Liver (tissue), 9 donors: ENCODE results near the gene CTNND1. TPM values are rescaled to one million over a fixed set of nuclear protein-coding genes. Genes with fewer than 3 reads are reported as not detected.

Experiments
- DNase-seq: peaks from one replicate; pipeline ENCODE4 v3.0.0-alpha.2; 2017; ENCODE audit warnings: low spot score
- H3K27ac ChIP-seq, 2 donors: one replicate each; pipeline ENCODE4 v1.7.0; 2013; ENCODE audit warnings: inconsistent platforms in 2 of 2, low read length in 2 of 2, control low read depth in 1 of 2, low read depth in 1 of 2, mild to moderate bottlenecking in 1 of 2
- H3K27me3 ChIP-seq, 4 donors: one replicate each; pipeline versions ENCODE4 v1.6.1 to v1.7.0; 2013; ENCODE audit warnings: low read length in 3 of 4, inconsistent platforms in 1 of 4, mild to moderate bottlenecking in 1 of 4, moderate library complexity in 1 of 4; ENCODE audit not compliant: control insufficient read depth in 4 of 4, insufficient read depth in 4 of 4
- H3K36me3 ChIP-seq, 4 donors: one replicate each; pipeline versions ENCODE4 v1.6.1 to v1.7.0; 2013; ENCODE audit warnings: low read length in 3 of 4, mild to moderate bottlenecking in 3 of 4, low read depth in 1 of 4, moderate library complexity in 1 of 4; ENCODE audit not compliant: control insufficient read depth in 4 of 4, insufficient read depth in 3 of 4
- H3K4me1 ChIP-seq, 4 donors: one replicate each; pipeline versions ENCODE4 v1.6.1 to v1.7.0; 2013; ENCODE audit warnings: low read length in 3 of 4, mild to moderate bottlenecking in 3 of 4, moderate library complexity in 1 of 4; ENCODE audit not compliant: control insufficient read depth in 4 of 4, insufficient read depth in 4 of 4
- H3K4me3 ChIP-seq, 3 donors: one replicate each; pipeline versions ENCODE4 v1.6.1 to v1.7.0; 2013; ENCODE audit warnings: low read length in 3 of 3, control low read depth in 1 of 3, low read depth in 1 of 3, mild to moderate bottlenecking in 1 of 3
- H3K9ac ChIP-seq, 2 donors: one replicate each; pipeline ENCODE4 v1.7.0; 2013; ENCODE audit warnings: low read length in 2 of 2, mild to moderate bottlenecking in 2 of 2, moderate library complexity in 2 of 2, control low read depth in 1 of 2, low read depth in 1 of 2
- H3K9me3 ChIP-seq, 4 donors: one replicate each; pipeline versions ENCODE4 v1.6.1 to v1.7.0; 2013; ENCODE audit warnings: low read length in 3 of 4; ENCODE audit not compliant: control insufficient read depth in 4 of 4
- ATF3 ChIP-seq: IDR thresholded peaks from 2 replicates; pipeline ENCODE4 v1.6.1; 2016; ENCODE audit warnings: antibody characterized with exemption
- EGR1 ChIP-seq, 2 donors: IDR thresholded peaks; 2 replicates each; pipeline ENCODE4 v1.6.1; 2016 to 2018; ENCODE audit warnings: antibody characterized with exemption in 2 of 2, low read depth in 2 of 2
- FOXA1 ChIP-seq: IDR thresholded peaks from 2 replicates; pipeline ENCODE4 v1.6.1; 2016; ENCODE audit warnings: antibody characterized with exemption
- FOXA2 ChIP-seq: IDR thresholded peaks from 2 replicates; pipeline ENCODE4 v1.6.1; 2016; ENCODE audit warnings: antibody characterized with exemption
- GABPA ChIP-seq, 2 donors: IDR thresholded peaks in 1 of 2; conservative IDR thresholded peaks in 1 of 2; 2 replicates each; pipeline ENCODE4 v1.6.1; 2016; ENCODE audit warnings: antibody characterized with exemption in 2 of 2, mild to moderate bottlenecking in 1 of 2, moderate library complexity in 1 of 2
- HNF4A ChIP-seq, 2 donors: conservative IDR thresholded peaks; 2 replicates each; pipeline ENCODE4 v1.6.1; 2016; ENCODE audit warnings: antibody characterized with exemption in 2 of 2, mild to moderate bottlenecking in 2 of 2
- HNF4G ChIP-seq: IDR thresholded peaks from 2 replicates; pipeline ENCODE4 v1.6.1; 2016; ENCODE audit warnings: antibody characterized with exemption
- JUND ChIP-seq, 2 donors: IDR thresholded peaks; 2 replicates each; pipeline ENCODE4 v1.6.1; 2016; ENCODE audit warnings: antibody characterized with exemption in 2 of 2
- NR2F2 ChIP-seq: IDR thresholded peaks from 2 replicates; pipeline ENCODE4 v1.6.1; 2016; ENCODE audit warnings: antibody characterized with exemption
- RAD21 ChIP-seq, 2 donors: IDR thresholded peaks; 2 replicates each; pipeline ENCODE4 v1.6.1; 2016; ENCODE audit warnings: antibody characterized with exemption in 2 of 2, mild to moderate bottlenecking in 2 of 2
- RXRA ChIP-seq, 2 donors: IDR thresholded peaks; 2 replicates each; pipeline ENCODE4 v1.6.1; 2017 to 2018; ENCODE audit warnings: antibody characterized with exemption in 2 of 2, mild to moderate bottlenecking in 1 of 2
- SP1 ChIP-seq: IDR thresholded peaks from 2 replicates; pipeline ENCODE4 v1.6.1; 2018; ENCODE audit warnings: antibody characterized with exemption, mild to moderate bottlenecking
- TAF1 ChIP-seq: conservative IDR thresholded peaks from 2 replicates; pipeline ENCODE4 v1.6.1; 2016; ENCODE audit warnings: antibody characterized with exemption, mild to moderate bottlenecking
- YY1 ChIP-seq: IDR thresholded peaks from 2 replicates; pipeline ENCODE4 v1.6.1; 2016; ENCODE audit warnings: antibody characterized with exemption, mild to moderate bottlenecking
- ZBTB33 ChIP-seq: IDR thresholded peaks from 2 replicates; pipeline ENCODE4 v1.6.1; 2016; ENCODE audit warnings: antibody characterized with exemption
- WGBS: extraction: QIAGEN DNeasy Blood & Tissue Kit; methylation state at CpG from one replicate; pipeline ENCODE4 v1.1.7; 2013; 5-methylcytosine and 5-hydroxymethylcytosine counted together
- polyA plus RNA-seq, 2 donors: library from polyadenylated mRNA; stranded (reverse) in 1 of 2; unstranded in 1 of 2; fragments of 200-250 nt in 1 of 2; fragments of >200 nt in 1 of 2; fragmentation: Nextera tagmentation in 1 of 2; extraction: Ambion mirVana in 1 of 2; gene quantifications; one replicate each; pipeline versions ENCODE4 v1.2.1 to v1.2.3, GENCODE V29; 2013 to 2015
- total RNA-seq, 2 donors: library from RNA; depleted of rRNA; stranded (reverse); fragments of >200 nt; gene quantifications; one replicate each; pipeline ENCODE4 v1.2.3, GENCODE V29; 2014
- TF ChIP-seq, protein P1 (sequence below): fragments of 150-350 bp; IDR thresholded peaks from 2 replicates; pipeline ENCODE4 v1.5.1; 2017; ENCODE audit warnings: improper control_type of control experiment, low read depth, low read length; ENCODE audit not compliant: missing input control
- TF ChIP-seq, protein P2 (sequence below): IDR thresholded peaks from 2 replicates; pipeline ENCODE4 v1.6.1; 2016; ENCODE audit warnings: antibody characterized with exemption
- TF ChIP-seq, protein P3 (sequence below): IDR thresholded peaks from 2 replicates; pipeline ENCODE4 v1.6.1; 2016; ENCODE audit warnings: antibody characterized with exemption, mild to moderate bottlenecking
- donor health status: healthy.
- donor health status: healthy.
- donor health status: healthy.
- donor health status: healthy.
- donor health status: healthy.

CTNND1 gene
- total and polyA plus RNA-seq, 4 donors = 21.5 to 97.1 (median 58.0) TPM

- Histone ChIP-seq H3K4me3 (no peak overlapping the region), H3K9ac (peak overlapping the region in 1 of 2 donors; percentile 31), H3K36me3 (peaks cover 12 to 56% (median 48%) of the 10 kb centered on the region in 4 donors), H3K27ac (no peak overlapping the region), H3K27me3 (no peaks in the 10 kb centered on the region), H3K4me1 (peaks cover 11 to 38% (median 31%) of the 10 kb centered on the region in 4 donors), H3K9me3 (no peaks in the 10 kb centered on the region)
- TF ChIP-seq TAF1 (no peak), FOXA1 (no peak), YY1 (no peak), JUND (IDR thresholded peaks at IDR 0.05) (no peak)
- TF ChIP-seq, protein P1, sequence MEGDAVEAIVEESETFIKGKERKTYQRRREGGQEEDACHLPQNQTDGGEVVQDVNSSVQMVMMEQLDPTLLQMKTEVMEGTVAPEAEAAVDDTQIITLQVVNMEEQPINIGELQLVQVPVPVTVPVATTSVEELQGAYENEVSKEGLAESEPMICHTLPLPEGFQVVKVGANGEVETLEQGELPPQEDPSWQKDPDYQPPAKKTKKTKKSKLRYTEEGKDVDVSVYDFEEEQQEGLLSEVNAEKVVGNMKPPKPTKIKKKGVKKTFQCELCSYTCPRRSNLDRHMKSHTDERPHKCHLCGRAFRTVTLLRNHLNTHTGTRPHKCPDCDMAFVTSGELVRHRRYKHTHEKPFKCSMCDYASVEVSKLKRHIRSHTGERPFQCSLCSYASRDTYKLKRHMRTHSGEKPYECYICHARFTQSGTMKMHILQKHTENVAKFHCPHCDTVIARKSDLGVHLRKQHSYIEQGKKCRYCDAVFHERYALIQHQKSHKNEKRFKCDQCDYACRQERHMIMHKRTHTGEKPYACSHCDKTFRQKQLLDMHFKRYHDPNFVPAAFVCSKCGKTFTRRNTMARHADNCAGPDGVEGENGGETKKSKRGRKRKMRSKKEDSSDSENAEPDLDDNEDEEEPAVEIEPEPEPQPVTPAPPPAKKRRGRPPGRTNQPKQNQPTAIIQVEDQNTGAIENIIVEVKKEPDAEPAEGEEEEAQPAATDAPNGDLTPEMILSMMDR = no peak
- no peak for DNase-seq
Observed at GRCh38 chr11:57801183-57801485, 39.5 kb downstream of the CTNND1 start.

GRCh38 chr11:57802411-57802810 lies 40.8 kb downstream of the CTNND1 start:
- no peak overlapping the region for H3K27ac ChIP-seq
- no peaks in the 10 kb centered on the region for H3K9me3 ChIP-seq
- 61% methylated on average over 3 of the region's 3 CpGs for WGBS
- H3K9ac ChIP-seq = no peak overlapping the region
- H3K27me3 ChIP-seq = no peaks in the 10 kb centered on the region
- H3K4me1 ChIP-seq = peaks cover 11 to 38% (median 31%) of the 10 kb centered on the region in 4 donors
- TF ChIP-seq, protein P2, sequence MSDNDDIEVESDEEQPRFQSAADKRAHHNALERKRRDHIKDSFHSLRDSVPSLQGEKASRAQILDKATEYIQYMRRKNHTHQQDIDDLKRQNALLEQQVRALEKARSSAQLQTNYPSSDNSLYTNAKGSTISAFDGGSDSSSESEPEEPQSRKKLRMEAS = no peak
- TF ChIP-seq ATF3 = no peak
- no peak for TF ChIP-seq SP1
- TF ChIP-seq YY1 = no peak
- TF ChIP-seq JUND (IDR thresholded peaks at IDR 0.05) = no peak
- DNase-seq = no peak
- H3K4me3 ChIP-seq = no peak overlapping the region
- peaks cover 10 to 58% (median 50%) of the 10 kb centered on the region in 4 donors for H3K36me3 ChIP-seq

GRCh38 chr11:57804466-57804865 lies 42.9 kb downstream of the CTNND1 start:
- peaks cover 13 to 71% (median 69%) of the 10 kb centered on the region in 4 donors for H3K36me3 ChIP-seq
- no peaks in the 10 kb centered on the region for H3K27me3 ChIP-seq
- H3K9me3 ChIP-seq = no peaks in the 10 kb centered on the region
- 92% methylated on average over 3 of the region's 3 CpGs for WGBS
- H3K9ac ChIP-seq = no peak overlapping the region
- no peak overlapping the region for H3K27ac ChIP-seq
- H3K4me1 ChIP-seq = peaks cover 2 to 24% (median 19%) of the 10 kb centered on the region in 4 donors
- H3K4me3 ChIP-seq = no peak overlapping the region
- no peak for DNase-seq
- TF ChIP-seq RAD21 (IDR thresholded peaks at IDR 0.05) = no peak
- no peak for TF ChIP-seq ATF3
- TF ChIP-seq, protein P2 = no peak
- no peak for TF ChIP-seq ZBTB33
- no peak for TF ChIP-seq HNF4A (conservative IDR thresholded peaks at IDR 0.05)
- TF ChIP-seq SP1 = no peak
- no peak for TF ChIP-seq EGR1 (IDR thresholded peaks at IDR 0.05; ENCODE audit: low read depth in 2 of 2)
- no peak for TF ChIP-seq FOXA1
- no peak for TF ChIP-seq JUND (IDR thresholded peaks at IDR 0.05)
- TF ChIP-seq, protein P3, sequence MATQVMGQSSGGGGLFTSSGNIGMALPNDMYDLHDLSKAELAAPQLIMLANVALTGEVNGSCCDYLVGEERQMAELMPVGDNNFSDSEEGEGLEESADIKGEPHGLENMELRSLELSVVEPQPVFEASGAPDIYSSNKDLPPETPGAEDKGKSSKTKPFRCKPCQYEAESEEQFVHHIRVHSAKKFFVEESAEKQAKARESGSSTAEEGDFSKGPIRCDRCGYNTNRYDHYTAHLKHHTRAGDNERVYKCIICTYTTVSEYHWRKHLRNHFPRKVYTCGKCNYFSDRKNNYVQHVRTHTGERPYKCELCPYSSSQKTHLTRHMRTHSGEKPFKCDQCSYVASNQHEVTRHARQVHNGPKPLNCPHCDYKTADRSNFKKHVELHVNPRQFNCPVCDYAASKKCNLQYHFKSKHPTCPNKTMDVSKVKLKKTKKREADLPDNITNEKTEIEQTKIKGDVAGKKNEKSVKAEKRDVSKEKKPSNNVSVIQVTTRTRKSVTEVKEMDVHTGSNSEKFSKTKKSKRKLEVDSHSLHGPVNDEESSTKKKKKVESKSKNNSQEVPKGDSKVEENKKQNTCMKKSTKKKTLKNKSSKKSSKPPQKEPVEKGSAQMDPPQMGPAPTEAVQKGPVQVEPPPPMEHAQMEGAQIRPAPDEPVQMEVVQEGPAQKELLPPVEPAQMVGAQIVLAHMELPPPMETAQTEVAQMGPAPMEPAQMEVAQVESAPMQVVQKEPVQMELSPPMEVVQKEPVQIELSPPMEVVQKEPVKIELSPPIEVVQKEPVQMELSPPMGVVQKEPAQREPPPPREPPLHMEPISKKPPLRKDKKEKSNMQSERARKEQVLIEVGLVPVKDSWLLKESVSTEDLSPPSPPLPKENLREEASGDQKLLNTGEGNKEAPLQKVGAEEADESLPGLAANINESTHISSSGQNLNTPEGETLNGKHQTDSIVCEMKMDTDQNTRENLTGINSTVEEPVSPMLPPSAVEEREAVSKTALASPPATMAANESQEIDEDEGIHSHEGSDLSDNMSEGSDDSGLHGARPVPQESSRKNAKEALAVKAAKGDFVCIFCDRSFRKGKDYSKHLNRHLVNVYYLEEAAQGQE = no peak
- TF ChIP-seq YY1 = no peak
- no peak for TF ChIP-seq FOXA2
- TF ChIP-seq GABPA (IDR thresholded peaks at IDR 0.05 in 1 of 2, conservative IDR thresholded peaks at IDR 0.05 in 1 of 2) = no peak
- no peak for TF ChIP-seq TAF1
- TF ChIP-seq NR2F2 = no peak
- TF ChIP-seq RXRA (IDR thresholded peaks at IDR 0.05) = no peak
- TF ChIP-seq HNF4G = no peak
